Epidermal melanocyte (primary cell): ENCODE measurements around the gene COL16A1.
"Not testable (repeated sequence)": the region's sequence is repeated elsewhere in the genome, so short reads cannot be mapped to it uniquely, and the experiment has no call there.

Experiments
- DNase-seq: peaks from one replicate; pipeline ENCODE4 v3.0.0; 2011; ENCODE audit warnings: low spot score; ENCODE audit not compliant: insufficient read length

COL16A1 gene

GRCh38 chr1:31707059-31707600, 3.3 kb upstream of the COL16A1 start:
- DNase-seq: not testable (repeated sequence)

DNA sequence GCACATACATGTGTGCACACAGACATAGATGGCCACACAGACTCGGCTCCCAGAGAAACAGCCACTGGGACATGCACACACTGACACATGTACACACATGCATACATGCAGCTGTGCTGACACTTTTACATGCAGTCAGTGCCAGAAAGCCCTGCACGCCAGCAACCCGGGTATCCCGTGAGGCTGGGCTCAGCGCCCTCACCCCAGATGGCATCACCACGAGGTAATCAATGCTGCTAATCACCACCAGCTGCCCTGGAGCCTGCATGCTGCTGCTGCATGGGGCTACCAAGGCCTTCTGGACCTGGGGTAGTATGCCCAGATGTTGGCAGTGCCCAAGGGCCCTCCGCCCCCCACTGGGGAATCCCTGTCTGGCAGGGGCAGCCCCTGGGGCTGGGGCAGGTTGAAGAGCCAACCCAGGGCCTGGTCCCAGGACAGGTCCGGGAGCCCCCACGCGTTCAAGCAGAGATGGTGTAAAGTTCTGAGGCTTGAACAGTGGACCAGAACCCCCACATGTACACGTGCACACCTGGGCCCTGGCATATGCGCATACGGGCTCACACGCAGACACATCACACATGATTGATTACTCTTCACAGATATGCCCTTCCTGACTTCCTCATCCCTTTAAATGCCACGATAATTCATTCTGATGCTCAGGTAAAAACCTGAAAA, 2.7 kb upstream of the COL16A1 start:
- DNase-seq: no peak

- DNase-seq: no peak
Measured at GRCh38 chr1:31705080-31705866, 1.5 kb upstream of the COL16A1 start.

GRCh38 chr1:31704271-31705079, 658 bp upstream of the COL16A1 start:
- DNase-seq: no peak

GRCh38 chr1:31702836-31703404, 897 bp downstream of the COL16A1 start:
- DNase-seq: no peak

DNA sequence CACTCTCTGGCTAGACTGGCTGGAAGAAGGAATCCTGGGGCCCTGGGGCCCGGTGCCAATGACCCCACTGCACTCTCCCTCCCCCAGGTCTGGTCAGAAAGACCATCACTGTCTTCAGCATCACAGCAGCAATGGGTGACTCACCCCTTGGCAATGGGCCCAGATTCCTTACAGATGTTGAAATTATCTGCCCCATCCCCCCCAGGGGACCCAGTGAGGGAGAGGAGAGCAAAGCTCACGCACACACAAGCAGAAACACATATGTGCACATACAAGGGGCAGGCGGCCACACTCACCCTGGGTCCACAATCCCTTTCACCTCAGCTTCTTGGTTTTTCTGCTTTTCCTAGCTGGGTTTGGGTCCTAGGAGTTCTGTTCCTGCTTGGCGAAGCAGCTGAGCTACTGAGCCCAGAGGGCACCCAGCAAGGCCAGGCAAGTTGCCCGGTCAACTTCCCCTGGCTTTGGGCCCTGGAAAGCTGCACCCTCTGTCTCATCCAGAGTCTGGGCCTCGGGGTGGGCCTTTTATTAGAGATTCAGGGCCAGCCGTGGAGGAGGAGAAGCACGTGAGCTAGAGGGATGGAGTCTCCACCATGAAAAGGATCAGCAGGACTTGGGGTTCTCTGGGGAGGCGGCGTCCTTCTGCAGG, 2.6 kb downstream of the COL16A1 start:
- peak; percentile 90 for DNase-seq

GRCh38 chr1:31700468-31701090, 3.2 kb downstream of the COL16A1 start:
- no peak for DNase-seq

DNA sequence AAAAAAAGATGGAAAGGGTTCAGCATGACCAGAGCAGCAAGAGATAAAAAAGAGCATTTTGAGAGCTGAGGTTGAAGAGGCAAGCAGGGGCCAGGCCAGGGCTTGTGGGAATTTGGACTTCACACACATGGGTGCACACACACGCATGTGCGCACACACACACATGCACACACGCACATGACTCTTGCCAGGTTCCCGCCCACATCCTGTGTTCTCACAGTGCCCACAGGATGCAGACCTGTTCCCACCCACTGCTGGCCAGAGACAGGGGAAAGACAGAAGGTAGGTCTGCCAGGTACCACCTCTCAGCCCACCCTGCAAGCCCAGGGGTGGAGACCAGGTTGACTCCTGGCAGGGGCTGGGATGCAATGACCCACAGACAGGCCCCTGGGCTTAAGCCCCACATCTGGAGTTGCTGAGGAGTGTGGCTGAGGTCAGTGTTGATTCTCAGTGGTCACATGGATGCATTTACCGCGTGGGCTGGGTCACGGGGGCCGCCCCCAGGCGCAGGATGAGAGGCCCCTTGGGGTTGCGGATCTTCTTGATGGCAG, 4.4 kb downstream of the COL16A1 start:
- DNase-seq: no peak

DNA sequence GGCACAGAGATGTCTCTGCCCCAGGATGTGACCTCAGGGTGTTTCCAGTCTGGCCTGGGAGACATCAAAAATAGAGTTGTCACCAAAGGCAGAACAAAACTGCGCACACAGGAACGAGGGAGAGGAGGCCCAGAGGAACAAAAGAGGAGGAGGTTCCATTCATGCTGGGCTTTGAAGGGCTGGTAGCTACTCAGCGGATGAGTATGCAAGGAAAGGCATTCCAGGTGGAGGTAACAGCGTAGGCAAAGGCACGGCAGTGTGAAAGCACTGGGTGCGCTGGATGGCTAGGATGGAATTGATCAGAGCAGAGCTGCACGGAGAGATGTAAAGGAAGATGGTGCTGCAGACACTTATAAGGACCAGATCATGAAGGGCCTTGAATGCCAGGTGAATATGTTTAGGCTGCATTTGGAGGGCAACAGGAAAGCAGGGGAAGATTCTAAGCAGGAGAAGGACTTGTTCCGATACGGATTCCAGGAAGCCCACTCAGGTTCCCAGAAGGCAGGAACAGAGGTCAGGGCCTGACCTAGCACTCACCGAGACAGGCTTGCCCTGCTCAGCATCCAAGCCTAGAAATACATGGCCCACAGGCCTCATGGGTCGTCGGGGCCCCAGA, 6.3 kb downstream of the COL16A1 start:
- DNase-seq: no peak

DNA sequence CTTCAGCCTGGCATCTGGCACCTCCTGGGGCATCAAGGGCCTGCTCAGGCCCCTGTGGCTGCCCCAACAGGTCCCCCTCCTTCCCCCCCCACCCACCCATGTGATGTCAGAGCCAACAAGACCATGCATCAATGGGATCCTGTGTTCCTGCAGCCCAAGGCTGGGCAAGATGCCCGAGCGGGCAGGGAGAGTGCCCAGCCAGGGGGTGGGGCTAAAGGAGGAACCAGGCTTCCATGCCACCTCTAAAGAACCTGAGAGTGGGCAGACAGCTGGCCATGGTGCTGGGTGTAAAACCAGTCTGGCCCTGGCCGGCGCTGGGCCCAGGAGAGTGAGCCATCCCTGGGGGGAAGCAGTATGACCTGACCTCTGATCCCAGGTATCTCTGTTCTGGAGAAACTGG, 7.6 kb downstream of the COL16A1 start:
- peak; percentile 81 for DNase-seq

DNA sequence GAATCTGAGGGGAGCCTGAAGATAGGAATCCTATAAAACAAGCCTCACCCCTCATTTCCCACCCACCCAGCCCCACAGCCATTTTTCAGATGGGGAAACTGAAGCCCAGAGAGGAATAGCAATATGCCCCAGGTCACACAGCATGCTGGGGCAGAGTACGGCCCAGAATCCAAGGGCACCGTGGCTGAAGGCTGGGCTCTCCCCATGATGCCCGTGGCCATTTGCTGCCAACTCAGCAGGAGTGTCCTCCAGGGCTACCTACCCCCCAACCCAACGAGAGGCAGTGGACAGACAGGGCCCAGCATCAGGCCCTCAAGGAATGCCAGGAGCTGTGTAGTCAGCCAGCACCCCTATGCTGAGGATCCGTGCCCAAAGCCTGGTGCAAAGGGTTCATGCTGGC, 8.5 kb downstream of the COL16A1 start:
- no peak for DNase-seq

DNA sequence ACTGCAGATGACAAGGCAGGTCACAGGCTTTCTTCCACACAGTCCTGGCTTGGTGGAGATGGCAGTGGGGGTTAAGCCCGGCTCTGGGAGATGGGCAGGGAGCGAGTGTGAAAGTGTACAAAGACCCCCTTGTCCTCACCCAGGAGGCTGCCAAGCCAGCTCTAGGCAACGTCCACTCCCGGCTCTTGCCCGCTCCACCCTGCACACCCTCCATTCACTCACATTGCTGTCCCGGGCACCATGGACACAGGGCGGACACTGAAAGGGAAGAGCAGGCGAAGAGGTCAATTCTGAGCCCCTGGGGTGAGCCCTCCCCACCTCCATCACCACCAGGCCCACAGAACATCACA, 8.9 kb downstream of the COL16A1 start:
- DNase-seq: peak; percentile 39

DNA sequence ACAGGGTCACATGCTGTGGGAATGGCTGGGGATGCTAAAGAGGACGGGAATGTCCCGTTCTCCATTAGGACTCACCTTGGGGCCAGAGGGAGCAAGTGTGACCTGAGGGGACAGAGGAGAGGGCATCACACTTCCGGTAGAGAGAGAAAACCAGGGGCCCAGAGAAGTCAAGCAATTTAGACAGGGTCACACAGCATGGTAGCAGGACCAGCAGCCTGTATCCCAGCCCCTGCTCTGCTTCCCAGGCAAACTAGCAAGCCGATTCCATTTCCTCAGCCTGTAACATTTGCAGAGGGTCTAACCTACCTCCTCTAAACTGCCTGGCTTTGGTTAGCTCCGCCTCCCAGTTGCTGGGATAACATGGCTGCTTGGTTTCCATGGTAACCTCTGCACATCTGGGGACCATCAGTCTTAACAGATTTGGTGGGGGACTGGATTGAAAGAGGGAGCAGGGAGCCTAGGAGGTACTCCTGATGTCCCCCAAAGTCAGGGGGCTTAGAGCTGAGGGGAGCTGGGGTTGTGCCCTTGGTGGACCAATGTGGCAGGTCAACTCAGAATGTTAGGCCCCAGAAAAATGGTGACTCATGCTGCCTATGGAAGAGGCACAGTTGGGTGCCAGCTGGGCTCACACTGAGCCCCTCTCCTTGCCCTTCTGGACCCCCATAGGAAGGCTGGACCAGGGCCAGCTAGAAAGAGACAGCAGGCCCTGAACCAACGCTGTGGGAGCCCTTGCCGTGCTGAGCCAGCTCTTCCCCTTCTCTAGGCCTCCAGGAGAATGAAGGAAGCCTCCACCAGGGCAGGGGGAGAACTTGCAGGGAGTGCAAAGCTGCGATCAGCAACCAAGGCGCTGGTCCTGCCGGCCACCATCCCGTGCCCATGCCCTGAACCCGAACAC, 9.5 kb downstream of the COL16A1 start:
- DNase-seq: no peak

DNA sequence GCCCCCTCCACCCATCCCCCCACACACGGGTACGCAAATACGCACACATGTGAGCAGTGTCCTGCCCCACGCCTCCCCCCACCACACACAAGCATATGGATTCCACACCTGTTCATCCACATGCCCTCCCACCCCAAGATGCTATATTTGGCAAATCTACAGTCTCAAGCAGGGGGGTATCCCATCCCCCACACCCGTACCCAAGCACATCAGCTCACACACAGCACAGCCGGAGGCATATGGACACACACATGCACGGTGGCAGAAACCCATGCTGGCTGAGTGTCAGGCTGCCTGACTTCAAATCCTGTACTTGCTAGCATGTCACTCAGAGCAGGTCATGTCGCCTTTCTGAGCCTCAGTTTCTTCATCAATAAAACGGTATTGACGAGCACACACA, 10.6 kb downstream of the COL16A1 start:
- no peak for DNase-seq

- DNase-seq: no peak
Measured at GRCh38 chr1:31691951-31692350, 11.9 kb downstream of the COL16A1 start.

DNA sequence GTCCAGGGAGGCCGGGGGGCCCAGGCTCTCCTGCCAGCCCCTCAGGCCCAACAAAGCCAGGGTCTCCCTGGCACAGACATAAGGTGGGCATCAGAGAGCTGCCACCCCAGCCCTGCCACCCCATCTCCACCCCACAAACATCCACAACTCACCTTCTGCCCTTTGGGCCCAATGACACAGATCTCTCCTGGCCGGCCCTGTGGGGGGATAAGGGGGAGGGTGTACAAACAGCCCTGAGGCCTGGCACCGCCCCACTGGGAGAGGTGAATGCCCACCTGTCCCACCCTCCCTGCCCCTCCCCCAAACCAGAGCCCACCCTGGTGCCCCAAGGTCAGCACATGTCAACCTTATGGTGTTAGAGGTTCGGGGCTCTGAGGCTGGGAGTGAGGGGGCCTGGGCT, 12.4 kb downstream of the COL16A1 start:
- DNase-seq: no peak

DNA sequence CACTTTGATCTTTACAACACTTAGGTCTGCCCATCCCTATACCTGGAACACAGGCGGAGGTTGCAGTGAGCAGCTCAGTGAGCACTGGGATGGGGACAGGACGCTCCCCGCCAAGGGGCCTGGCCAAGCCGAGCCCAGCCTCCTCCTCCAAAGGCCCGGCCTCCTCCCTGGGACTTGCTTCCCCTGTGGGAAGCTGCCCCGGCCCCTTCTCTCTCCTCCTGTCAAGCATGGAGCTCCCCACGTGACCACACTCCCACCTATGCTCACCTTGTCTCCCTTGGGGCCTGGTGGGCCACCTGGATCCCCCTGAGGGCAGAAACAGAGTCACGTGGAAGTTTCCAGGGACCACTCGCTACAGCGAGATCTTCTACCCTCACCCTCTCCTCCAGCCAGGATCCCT, 12.9 kb downstream of the COL16A1 start:
- no peak for DNase-seq

GRCh38 chr1:31689854-31690253, 14.0 kb downstream of the COL16A1 start:
- DNase-seq: peak; percentile 60

DNA sequence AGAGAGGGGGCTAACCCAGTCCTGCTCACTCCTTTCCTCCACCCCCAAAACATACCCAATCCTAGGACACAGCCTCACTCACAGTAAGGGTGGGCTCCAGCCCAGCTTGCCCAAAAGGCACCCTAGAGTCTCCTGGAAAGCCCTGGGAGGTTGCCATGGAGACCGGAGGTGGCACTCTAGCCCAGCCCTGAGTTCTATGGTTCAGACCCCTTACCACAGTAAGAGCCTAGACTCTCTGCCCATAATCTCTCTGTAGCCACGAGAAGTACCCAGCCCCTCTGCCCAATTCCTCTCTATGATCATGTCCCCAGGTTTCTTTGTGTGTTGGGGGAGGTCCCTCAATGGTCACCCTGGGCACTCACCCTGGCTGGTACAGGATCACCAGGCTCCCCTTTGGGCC, 14.4 kb downstream of the COL16A1 start:
- DNase-seq: no peak
